GM18508 (cell line): ENCODE results near the gene CCDC6.
"Not testable (repeated sequence)": the region's sequence is repeated elsewhere in the genome, so short reads cannot be mapped to it uniquely, and the experiment has no call there.

Experiments used
- ATAC-seq: cut with Tn5 transposase; IDR thresholded peaks from one replicate; pipeline ENCODE4 v1.9.1; 2021; ENCODE audit warnings: moderate number of reproducible peaks; ENCODE audit not compliant: insufficient read depth, unreplicated experiment

CCDC6 gene

DNA sequence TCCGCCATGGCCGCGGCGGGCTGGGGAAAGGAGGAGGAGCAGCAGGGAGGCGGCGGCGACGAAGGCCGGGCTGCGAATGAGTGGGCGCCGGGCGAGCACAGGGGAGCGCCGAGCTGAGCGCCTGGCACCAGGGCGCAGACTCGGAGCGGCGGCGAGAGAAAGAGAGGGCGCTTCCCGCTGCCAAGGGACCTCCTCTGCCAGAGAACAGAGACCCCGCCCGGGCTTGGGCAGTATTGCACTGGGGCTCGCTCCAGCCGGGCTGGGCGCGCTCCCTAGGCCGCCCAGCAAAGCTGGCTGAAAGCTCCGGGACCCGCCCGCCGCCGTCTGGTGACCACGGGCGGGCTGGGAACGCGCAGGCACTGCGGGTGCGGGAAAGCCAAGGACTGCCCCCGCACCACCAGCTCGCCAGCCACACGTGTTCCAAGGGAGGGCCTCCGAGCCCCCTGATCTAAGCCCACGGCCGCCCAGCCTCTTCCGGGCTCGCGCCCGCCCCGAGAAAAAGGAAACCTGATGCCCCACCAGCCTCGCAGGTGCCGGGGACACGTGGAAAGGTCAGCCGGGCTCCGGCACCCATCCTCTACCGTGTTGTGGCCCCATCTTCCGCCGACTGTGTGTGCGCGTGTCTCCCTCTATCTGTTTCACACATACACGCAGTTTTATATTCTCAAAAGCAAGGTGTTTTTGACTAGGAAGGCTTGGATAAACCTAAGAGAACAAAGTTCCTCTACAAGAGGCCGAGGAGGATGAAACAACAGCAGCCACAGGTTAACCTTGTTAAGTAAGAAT, at the start of gene CCDC6:
CCDC6 (minus strand) TSS at position 140 of the 786 bp plus-strand sequence; CDS start at position 8, 132 bp downstream.
- peak; percentile 71 for ATAC-seq

DNA sequence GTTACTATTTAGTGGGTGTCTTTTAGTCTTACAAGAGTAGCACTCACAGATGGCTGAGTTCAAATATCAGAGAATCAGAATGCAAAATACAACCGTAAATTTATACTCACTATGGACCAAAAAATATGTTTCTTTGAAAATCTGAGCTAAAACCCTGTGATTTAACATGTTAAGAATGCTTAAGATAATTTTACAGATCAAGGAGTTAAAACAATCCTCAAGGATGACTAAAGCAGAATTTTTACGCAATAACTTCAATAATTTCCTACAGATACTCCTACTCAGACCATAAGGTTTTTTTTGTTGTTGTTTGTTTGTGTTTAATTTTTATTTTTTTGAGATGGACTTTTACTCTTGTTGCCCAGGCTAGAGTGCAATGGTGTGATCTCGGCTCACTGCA, 47.9 kb upstream of the CCDC6 start:
- no peak for ATAC-seq

DNA sequence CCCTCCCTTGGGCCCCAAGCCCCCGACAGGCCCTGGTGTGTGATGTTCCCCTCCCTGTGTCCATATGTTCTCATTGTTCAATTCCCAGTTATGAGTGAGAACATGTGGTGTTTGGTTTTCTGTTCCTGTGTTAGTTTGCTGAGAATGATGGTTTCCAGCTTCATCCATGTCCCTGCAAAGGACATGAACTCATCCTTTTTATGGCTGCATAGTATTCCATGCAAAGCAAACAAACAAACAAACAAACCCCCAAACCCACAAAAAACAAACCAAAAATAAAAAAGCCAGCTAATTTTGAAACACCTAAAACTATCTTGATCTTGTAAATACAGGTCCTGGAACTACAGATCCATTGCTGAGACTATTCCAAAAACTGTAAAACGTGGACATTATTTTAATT, 47.4 kb upstream of the CCDC6 start:
- ATAC-seq, result not testable (repeated sequence)

DNA sequence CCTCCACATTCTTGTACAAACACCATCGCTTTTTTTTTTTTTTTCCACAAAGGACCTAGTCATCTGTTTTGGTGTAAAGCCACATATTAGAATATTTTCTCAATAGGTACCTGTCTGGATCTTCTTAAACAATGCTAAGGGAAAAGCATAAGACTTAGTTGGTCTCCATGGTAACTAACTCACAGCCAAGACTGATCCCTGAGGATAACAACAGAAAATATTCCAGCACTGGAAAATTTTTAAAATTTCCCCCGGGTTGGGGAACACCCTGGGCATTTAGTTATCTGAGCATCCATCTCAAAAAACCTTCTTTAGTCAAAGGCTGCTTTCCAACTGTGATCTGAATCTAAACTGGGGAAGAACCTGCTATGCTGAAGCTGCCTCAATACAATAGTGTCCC, 43.7 kb upstream of the CCDC6 start:
- no peak for ATAC-seq

DNA sequence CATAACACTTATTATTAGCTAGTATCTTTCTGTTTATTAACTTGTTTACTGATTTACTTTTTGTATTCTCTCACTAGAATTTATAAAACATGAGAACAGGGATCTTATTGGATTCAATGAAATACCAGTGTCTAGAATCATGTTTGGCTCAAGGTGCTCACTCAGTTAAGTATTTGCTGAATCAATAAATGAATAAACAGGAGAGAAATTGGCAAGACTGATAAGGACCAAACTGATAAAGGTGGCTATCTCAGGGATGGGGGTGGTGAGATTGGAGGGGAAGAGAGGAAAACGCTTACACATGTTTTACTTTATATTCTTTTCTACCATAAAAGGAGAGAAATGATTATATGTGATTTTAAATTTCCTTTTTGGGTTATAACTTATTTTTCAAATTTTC, 43.3 kb upstream of the CCDC6 start:
- no peak for ATAC-seq

DNA sequence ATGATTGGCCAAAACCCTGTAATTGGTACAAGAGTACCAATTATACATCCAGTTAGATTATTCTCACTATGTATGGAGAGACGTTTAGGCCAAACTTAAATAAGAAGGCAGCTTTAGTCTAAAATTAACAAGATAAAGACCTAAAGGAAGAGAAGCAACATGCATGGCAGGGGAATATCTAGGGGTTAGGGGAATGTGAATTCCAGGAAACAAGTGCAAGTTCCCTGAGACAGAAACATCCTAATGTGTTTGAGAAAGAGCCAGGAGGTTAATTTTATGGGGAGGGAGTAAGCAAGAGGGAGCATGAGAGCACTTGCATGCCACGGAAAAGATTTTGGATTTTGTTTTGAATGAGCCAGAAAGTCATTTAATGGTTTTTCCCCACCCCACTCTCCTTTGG, 39.6 kb upstream of the CCDC6 start:
- ATAC-seq, result no peak

DNA sequence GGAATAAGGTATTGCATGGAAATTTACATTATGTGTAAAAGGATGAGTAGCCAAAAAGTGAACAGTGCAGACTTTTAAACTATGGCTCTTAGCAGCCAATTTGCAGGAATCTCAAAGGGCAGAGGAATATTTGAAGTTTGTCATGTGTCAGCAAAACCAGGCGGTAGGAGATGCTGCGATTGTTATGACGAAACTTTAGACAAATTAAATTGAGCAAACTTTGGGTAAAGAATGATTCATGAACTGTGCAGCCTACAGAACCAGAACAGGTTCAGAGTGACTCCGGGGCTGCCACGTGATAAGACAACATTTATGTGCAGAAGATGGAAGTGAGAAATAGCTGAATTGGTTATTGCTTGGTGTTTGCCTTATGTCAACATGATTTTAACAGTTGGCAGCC, 39.2 kb upstream of the CCDC6 start:
- no peak for ATAC-seq

DNA sequence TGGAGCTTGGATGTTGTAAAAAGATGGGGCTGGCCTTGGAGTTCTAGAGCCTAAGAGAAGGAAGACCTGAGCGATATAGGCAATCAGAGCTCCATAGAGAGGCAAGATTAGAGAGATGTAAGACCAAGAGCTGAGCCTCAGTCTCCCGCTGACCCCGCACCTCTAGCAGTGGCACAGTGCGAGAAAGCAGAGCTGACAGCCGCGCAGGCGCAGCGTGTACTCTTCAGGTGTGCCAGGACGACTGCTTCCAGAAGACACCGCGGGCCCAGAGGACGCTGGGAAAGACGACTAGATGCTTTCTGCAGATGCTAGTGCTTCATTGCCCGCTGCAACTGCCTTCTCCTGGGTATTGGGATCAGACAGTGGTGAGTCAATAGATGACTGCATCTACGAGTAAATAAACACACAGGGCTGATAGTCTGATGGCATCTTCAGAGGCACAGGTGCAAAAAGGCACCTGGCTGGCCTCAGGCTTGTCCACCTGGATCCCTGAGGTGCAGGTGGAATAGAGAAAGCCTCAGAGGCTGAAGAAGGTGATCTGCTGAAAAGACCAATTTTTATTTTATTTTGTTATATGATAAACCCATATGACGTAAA, 38.1 kb upstream of the CCDC6 start:
- no peak for ATAC-seq

DNA sequence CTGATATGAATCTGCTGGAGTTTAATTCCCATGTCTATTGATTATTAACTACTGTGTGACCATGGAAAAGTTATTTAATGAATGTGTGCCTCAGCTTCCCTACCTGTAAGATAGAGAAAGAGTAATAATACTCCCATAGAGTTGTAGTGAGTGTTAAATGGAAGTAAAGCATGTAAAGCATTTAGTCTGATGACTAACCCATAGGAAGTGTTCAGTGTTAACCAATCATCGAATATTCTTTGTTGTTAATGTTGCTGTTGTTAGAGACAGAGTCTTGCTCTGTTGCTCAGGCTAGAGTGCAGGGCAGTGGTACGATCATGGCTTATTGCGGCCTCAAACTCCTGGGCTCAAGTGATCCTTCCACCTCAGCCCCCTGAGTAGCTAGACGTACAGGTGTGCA, 36.2 kb upstream of the CCDC6 start:
- ATAC-seq, result no peak

DNA sequence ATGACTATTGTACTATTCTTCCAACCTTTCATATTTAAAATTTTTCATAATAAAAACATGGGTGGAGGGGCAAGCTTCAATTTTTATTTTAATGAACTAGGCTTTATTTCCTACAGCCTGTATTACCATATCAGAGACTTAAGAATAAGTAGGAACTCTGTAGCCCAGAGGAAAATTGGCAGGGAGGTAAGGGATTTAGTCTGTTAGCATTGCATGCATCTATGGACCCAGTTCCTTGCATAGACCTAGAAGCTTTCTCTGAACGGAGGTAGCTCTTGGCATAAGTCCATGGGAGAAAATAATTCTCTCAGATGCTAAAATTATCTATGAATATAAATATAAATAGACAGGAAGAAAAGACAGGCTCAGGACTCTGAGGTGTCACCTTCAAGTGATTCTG, 31.4 kb upstream of the CCDC6 start:
- no peak for ATAC-seq

DNA sequence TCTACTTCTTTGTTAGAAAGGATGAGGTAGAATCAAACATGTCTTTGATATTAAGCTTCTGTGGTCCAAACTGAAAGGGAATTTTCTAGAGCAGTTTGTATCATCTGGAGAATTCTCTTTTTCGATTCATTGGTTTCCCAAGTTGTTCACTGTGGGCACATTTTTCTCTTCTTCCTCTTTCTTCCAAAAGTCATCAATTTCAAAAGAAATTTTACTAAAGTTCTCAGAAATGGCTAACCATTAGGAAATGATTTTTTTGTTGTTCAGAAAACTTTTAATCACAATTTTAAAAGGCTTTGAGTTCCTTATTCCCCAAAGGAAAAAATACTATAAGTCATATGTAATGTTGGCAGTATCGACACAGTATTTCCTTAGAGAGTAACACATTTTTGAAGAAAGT, 28.3 kb upstream of the CCDC6 start:
- ATAC-seq, result no peak

DNA sequence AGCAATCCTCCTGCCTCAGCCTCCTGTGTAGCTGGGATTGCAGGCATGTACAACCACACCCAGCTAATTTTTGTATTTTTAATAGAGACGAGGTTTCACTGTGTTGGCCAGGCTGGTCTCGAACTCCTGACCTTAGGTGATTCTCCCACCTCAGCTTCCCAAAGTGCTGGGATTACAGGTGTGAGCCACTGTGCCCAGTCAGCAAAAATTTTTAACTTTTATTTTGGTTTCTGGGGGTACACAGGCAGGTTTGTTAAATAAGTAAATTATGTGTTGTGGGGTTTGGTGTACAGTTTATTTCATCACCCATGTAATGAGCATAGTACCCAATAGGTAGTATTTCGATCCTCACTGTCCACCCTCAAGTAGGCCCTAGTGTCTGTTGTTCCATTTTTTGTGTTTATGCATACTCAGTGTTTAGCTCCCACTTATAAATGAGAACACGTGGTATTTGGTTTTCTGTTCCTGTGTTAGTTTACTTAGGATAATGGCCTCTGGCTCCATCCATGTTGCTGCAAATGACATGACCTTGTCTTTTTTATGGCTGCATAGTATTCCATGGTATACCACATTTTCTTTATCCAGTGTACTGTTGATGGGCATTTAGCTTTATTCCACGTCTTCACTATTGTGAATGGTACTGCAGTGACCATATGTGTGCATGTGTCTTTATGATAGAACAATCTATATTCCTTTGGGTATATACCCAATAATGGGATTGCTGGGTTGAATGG, 24.6 kb upstream of the CCDC6 start:
- ATAC-seq, result not testable (repeated sequence)

DNA sequence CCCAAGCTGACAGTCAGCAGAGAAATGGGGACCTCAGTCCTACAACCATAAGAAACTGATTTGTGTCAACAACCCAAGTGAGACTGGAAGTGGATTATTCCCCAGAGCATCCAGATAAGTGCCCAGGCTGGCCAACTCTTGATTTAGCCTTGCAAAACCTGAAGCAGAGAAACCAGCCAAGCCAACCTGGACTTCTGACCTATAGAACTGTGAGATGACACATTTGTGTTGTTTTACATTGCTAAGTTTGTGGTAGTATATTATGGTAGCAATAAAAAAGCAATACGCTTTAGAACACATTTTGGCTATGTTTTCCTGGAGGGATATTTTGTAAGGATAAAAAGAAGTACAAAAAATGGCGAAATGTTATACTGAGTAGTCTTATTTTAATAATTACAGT, 19.7 kb upstream of the CCDC6 start:
- ATAC-seq, result no peak

DNA sequence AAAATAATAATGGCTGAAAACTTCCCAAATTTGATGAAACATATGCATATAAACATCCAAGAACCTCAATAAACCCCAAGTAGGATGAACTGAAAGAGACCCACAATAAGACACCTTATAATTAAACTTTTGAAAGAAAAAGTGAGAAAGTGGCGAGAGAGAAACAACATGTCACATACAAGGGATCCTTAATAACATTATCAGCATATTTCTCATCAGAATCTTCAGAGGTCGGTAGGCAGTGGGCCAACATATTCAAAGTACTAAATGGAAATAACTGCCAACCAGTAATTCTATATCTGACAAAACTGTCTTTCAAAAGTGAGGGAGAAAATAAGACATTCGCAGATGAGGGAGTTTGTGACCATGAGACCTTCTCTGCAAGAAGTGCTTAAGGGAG, 16.6 kb upstream of the CCDC6 start:
- no peak for ATAC-seq

DNA sequence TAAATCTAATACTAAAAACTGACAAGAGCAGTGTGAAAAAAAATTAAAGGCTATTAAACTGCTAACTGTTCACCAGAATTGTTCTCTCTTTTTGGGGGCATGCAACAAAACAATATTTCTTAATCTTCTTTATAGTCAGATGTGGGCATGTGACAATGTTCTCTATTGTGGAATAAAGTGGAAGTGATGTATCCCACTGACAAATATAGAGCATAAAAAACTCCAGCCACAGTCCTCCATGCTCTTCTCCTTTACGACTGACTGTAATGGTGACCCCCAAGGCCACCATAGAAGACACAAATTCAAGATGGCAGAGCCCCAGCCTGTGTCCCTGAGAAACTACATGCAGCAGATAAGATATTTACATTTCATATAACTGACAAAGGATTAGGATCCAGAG, 11.6 kb upstream of the CCDC6 start:
- ATAC-seq, result no peak

DNA sequence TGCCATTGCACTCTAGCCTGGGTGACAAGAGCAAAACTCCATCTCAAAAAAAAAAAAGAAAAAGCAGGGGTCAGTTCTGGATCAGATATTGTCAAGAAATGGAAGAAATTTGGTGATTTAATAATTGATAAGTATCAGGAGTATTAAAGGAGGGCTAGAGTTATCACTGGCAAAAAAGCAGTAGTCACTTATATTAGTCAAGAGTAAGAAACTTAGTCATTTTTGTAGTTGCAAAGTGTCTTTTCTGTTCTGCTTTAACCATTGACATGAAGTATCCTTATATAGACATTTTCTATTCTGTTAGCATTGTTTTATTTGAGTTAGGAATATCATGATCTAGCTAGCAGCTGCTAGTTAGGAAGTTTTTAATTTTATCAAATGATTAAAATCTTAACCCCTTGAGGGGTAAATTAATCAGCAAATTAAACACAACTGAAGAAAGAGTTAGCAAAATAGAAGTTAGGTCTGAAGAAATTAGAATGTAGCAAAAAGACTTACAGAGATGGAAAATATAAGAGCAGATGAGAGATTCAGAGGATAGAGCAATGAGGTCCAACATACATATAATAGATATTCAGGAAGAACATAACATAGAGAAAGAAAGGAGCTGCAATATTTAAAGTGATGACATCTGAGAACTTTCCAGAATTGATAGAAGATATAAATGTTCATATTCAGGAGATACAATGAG, 7.3 kb upstream of the CCDC6 start:
- ATAC-seq, result no peak

DNA sequence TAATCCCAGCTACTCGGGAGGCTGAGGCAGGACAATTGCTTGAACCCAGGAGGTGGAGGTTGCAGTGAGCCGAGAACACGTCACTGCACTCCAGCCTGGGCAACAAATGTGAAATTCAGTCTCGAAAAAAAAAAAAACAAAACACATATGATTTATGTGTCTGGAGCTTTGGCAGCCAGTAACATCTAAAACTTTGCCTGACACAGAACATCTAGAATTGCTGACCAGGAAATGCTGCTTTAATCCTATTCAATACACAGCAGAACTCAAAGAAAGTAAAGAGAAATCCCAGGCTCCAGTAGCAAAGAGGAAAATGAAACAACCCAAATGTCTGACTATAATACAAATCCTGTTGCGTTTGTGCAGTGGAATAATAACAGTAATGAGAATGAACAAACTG, 4.5 kb upstream of the CCDC6 start:
- ATAC-seq, result no peak

DNA sequence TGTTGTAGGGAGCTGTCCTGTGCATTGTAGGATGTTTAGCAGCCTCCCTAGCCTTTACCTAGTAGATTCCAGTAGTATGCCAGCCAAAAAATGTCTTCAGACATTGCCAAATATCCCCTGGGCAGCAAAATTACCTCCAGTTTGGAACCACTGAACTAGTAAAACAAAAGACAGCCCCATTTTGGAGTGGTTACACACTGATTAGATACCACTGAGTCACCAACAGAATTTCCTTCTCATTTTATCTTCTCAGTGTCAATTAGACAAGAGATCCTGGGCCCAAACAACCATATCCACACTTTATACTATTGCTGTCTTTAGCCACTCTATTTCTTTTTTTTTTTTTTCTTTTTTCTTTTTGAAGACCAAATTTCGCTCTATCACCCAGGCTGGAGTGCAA, 3.5 kb upstream of the CCDC6 start:
- ATAC-seq, result no peak

DNA sequence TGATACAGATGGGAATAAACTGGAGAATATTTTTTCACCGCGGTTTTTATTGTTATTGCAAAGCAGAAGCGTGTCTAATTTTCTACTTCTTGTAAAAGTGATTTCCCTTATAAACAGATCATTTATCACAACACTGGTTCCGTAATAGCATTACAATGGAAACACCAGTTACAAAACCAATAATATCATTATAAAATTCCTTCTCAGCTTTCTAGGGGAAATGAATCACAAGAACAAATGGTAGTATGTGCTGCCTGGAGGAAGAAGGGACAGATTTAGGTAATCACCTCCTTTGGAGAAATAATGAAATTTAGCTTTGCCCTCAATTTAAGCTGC, 2.4 kb upstream of the CCDC6 start:
- ATAC-seq, result no peak

DNA sequence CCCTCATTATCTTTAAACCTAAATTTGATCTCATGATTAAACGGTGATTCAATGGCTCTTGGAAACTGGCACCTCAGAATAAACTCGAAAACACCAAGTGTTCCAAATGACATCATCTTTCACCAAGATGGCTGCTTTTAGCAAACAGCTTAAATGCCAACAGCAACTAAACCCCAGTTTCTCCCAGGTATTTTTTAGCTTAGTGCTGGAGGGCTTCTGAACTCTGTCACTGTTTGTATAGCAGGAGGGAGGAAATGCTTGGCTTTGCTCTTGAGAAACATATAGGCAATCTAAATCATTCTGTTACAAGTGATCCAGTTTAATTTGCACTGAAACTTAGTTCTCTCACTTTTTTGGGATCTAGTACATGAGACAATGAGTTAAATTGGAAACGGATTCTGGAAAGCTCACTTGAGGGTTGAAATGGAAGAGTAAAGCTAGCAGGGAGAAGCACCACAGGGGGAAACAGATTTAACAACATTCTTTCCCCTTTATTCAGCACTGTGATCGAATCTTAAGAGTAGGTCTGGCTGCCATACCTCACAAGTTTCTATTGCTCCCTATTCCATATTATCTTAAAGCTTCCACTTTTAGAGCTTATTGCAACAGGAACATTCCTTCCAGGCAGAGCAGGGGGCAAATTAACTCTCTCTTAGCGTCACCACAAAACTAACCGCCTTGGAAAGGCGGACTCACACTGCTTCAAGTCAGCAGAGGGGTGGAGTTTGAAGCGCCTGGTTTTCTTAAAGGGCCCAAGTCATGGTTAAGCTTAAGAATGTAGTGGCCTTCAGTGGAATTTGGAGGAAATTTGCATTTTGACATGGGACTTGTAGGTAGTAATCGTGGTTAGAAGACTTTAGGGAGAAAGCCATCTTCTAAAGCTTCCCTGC, 1.8 kb upstream of the CCDC6 start:
- no peak for ATAC-seq
